SK-N-SH (cell line): ENCODE results near the gene SH2B3.

ENCODE experiments used
- NFIC ChIP-seq: IDR thresholded peaks from 2 replicates; pipeline ENCODE4 v1.4.0; 2012; ENCODE audit warnings: borderline replicate concordance
- POLR2AphosphoS5 ChIP-seq: IDR thresholded peaks from 2 replicates; pipeline ENCODE4 v1.6.1; 2012; ENCODE audit warnings: low read depth, low read length
- SIN3A ChIP-seq: IDR thresholded peaks from 2 replicates; pipeline ENCODE4 v1.6.1; 2012; ENCODE audit warnings: low read depth, mild to moderate bottlenecking, low read length, moderate library complexity, borderline replicate concordance
- TF ChIP-seq, protein P1 (sequence below): fragments of 200-600 bp; sonication (generic); IDR thresholded peaks from 2 replicates; pipeline ENCODE4 v1.6.1; 2017; ENCODE audit warnings: antibody characterized with exemption, mild to moderate bottlenecking, moderate library complexity

GRCh38 chr12:111412007-111412829, 6.5 kb downstream of the SH2B3 start:
- TF ChIP-seq POLR2AphosphoS5 = no peak
- TF ChIP-seq SIN3A = no peak
- TF ChIP-seq, protein P1, sequence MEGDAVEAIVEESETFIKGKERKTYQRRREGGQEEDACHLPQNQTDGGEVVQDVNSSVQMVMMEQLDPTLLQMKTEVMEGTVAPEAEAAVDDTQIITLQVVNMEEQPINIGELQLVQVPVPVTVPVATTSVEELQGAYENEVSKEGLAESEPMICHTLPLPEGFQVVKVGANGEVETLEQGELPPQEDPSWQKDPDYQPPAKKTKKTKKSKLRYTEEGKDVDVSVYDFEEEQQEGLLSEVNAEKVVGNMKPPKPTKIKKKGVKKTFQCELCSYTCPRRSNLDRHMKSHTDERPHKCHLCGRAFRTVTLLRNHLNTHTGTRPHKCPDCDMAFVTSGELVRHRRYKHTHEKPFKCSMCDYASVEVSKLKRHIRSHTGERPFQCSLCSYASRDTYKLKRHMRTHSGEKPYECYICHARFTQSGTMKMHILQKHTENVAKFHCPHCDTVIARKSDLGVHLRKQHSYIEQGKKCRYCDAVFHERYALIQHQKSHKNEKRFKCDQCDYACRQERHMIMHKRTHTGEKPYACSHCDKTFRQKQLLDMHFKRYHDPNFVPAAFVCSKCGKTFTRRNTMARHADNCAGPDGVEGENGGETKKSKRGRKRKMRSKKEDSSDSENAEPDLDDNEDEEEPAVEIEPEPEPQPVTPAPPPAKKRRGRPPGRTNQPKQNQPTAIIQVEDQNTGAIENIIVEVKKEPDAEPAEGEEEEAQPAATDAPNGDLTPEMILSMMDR = no peak
- TF ChIP-seq NFIC = no peak
